Memory B cell (primary cell): ENCODE data around the gene ENTPD1.
"Not testable (repeated sequence)": the region's sequence is repeated elsewhere in the genome, so short reads cannot be mapped to it uniquely, and the experiment has no call there.

Experiments used
- ATAC-seq: fragments of 150-1000 bp; cut with Tn5 transposase; 2 replicates; pipeline ENCODE4 v1.10.0; 2021; ENCODE audit warnings: low read depth, mild to moderate bottlenecking, moderate library complexity
- DNase-seq, 2 donors: peaks; one replicate each; pipeline ENCODE4 v3.0.0; 2022; ENCODE audit warnings: low spot score in 2 of 2
- H3K27ac Mint-ChIP-seq: one replicate; pipeline ENCODE4 v1.8.0; 2022; ENCODE audit warnings: mild to moderate bottlenecking, moderate library complexity, mixed read lengths
- H3K27me3 Mint-ChIP-seq: one replicate; pipeline ENCODE4 v1.8.0; 2022; ENCODE audit warnings: mixed read lengths
- H3K36me3 Mint-ChIP-seq: one replicate; pipeline ENCODE4 v1.8.0; 2022; ENCODE audit warnings: mild to moderate bottlenecking, mixed read lengths
- H3K4me1 Mint-ChIP-seq: one replicate; pipeline ENCODE4 v1.8.0; 2022; ENCODE audit warnings: mixed read lengths
- H3K4me3 Mint-ChIP-seq: one replicate; pipeline ENCODE4 v1.8.0; 2022; ENCODE audit warnings: mild to moderate bottlenecking, moderate library complexity, mixed read lengths
- H3K9me3 Mint-ChIP-seq: one replicate; pipeline ENCODE4 v1.8.0; 2022; ENCODE audit warnings: mixed read lengths

Gene ENTPD1

GRCh38 chr10:95756041-95756761 is at the start of gene ENTPD1:
Gene ENTPD1, plus strand, starts transcription at chr10:95756163. Its CDS starts 77 bp downstream, at chr10:95756240.
- peaks cover 45% of the 10 kb centered on the region for H3K4me1 Mint-ChIP-seq
- H3K36me3 Mint-ChIP-seq = peaks cover 9% of the 10 kb centered on the region
- H3K9me3 Mint-ChIP-seq = no peaks in the 10 kb centered on the region
- ATAC-seq = peak; percentile 21
- no peak for DNase-seq
- peak within 1 kb of the TSS; percentile 92 for H3K4me3 Mint-ChIP-seq
- peak within 1 kb of the TSS; percentile 97 for H3K27ac Mint-ChIP-seq
- no peaks in the 10 kb centered on the region for H3K27me3 Mint-ChIP-seq

- Mint-ChIP-seq H3K36me3 (no peaks in the 10 kb centered on the region), H3K9me3 (no peaks in the 10 kb centered on the region), H3K27me3 (no peaks in the 10 kb centered on the region), H3K4me3 (no peak overlapping the region), H3K4me1 (peaks cover 6% of the 10 kb centered on the region), H3K27ac (no peak overlapping the region)
- ATAC-seq (no peak), DNase-seq (no peak)
These were observed 49.4 kb upstream of the ENTPD1 start for GRCh38 chr10:95706573-95706972.

GRCh38 chr10:95706990-95707389 is 49.0 kb upstream of the ENTPD1 start:
- Mint-ChIP-seq H3K4me3 (no peak overlapping the region), H3K9me3 (no peaks in the 10 kb centered on the region), H3K4me1 (peaks cover 6% of the 10 kb centered on the region), H3K36me3 (no peaks in the 10 kb centered on the region), H3K27me3 (no peaks in the 10 kb centered on the region), H3K27ac (no peak overlapping the region)
- ATAC-seq = no peak
- no peak for DNase-seq

- Mint-ChIP-seq H3K27ac (no peak overlapping the region), H3K36me3 (no peaks in the 10 kb centered on the region), H3K4me3 (no peak overlapping the region), H3K27me3 (no peaks in the 10 kb centered on the region), H3K4me1 (peaks cover 6% of the 10 kb centered on the region), H3K9me3 (no peaks in the 10 kb centered on the region)
- DNase-seq = no peak
- no peak for ATAC-seq
These were observed 44.5 kb upstream of the ENTPD1 start for GRCh38 chr10:95711492-95711891.

- ATAC-seq (no peak), DNase-seq (no peak)
- Mint-ChIP-seq H3K36me3 (peaks cover 2% of the 10 kb centered on the region), H3K27me3 (no peaks in the 10 kb centered on the region), H3K27ac (no peak overlapping the region), H3K4me1 (no peaks in the 10 kb centered on the region), H3K9me3 (no peaks in the 10 kb centered on the region), H3K4me3 (no peak overlapping the region)
These were observed 39.5 kb upstream of the ENTPD1 start for GRCh38 chr10:95716466-95716865.

- no peak for ATAC-seq
- Mint-ChIP-seq H3K9me3 (no peaks in the 10 kb centered on the region), H3K27ac (no peak overlapping the region), H3K4me1 (no peaks in the 10 kb centered on the region), H3K36me3 (peaks cover 2% of the 10 kb centered on the region), H3K4me3 (no peak overlapping the region), H3K27me3 (no peaks in the 10 kb centered on the region)
- DNase-seq = no peak
These were observed 39.1 kb upstream of the ENTPD1 start for GRCh38 chr10:95716866-95717265.

- H3K9me3 Mint-ChIP-seq, ATAC-seq, H3K4me3 Mint-ChIP-seq, H3K36me3 Mint-ChIP-seq, H3K27me3 Mint-ChIP-seq, DNase-seq, H3K4me1 Mint-ChIP-seq, H3K27ac Mint-ChIP-seq: not testable (repeated sequence)
These were observed 35.2 kb upstream of the ENTPD1 start for GRCh38 chr10:95720745-95721144.

GRCh38 chr10:95722496-95722895 is 33.5 kb upstream of the ENTPD1 start:
- not testable (repeated sequence) for H3K9me3 Mint-ChIP-seq, H3K27me3 Mint-ChIP-seq, H3K4me3 Mint-ChIP-seq, H3K27ac Mint-ChIP-seq, H3K4me1 Mint-ChIP-seq, H3K36me3 Mint-ChIP-seq, DNase-seq, ATAC-seq

- Mint-ChIP-seq H3K9me3 (peaks cover 5% of the 10 kb centered on the region), H3K27ac (no peak overlapping the region), H3K4me1 (peaks cover 14% of the 10 kb centered on the region), H3K36me3 (peaks cover 2% of the 10 kb centered on the region), H3K4me3 (no peak overlapping the region), H3K27me3 (no peaks in the 10 kb centered on the region)
- ATAC-seq (peak; percentile 44), DNase-seq (no peak)
These were observed 27.4 kb upstream of the ENTPD1 start for GRCh38 chr10:95728526-95728925.

GRCh38 chr10:95729323-95730055 is 26.5 kb upstream of the ENTPD1 start:
- Mint-ChIP-seq H3K4me1 (peaks cover 14% of the 10 kb centered on the region), H3K9me3 (peaks cover 4% of the 10 kb centered on the region), H3K36me3 (peaks cover 2% of the 10 kb centered on the region), H3K27ac (peak overlapping the region; percentile 24), H3K27me3 (no peaks in the 10 kb centered on the region), H3K4me3 (no peak overlapping the region)
- no peak for ATAC-seq
- DNase-seq = no peak

GRCh38 chr10:95730233-95730632 is 25.7 kb upstream of the ENTPD1 start:
- Mint-ChIP-seq H3K4me1 (peaks cover 14% of the 10 kb centered on the region), H3K27me3 (no peaks in the 10 kb centered on the region), H3K27ac (peak overlapping the region; percentile 24), H3K4me3 (peak overlapping the region; percentile 2), H3K36me3 (peaks cover 2% of the 10 kb centered on the region), H3K9me3 (no peaks in the 10 kb centered on the region)
- DNase-seq (no peak), ATAC-seq (peak; percentile 83)

GRCh38 chr10:95732907-95733306 is 23.1 kb upstream of the ENTPD1 start:
- not testable (repeated sequence) for H3K27ac Mint-ChIP-seq, H3K4me3 Mint-ChIP-seq, ATAC-seq, H3K36me3 Mint-ChIP-seq, DNase-seq, H3K9me3 Mint-ChIP-seq, H3K27me3 Mint-ChIP-seq
- H3K4me1 Mint-ChIP-seq = peaks cover 19% of the 10 kb centered on the region

- H3K36me3 Mint-ChIP-seq = no peaks in the 10 kb centered on the region
- H3K9me3 Mint-ChIP-seq = no peaks in the 10 kb centered on the region
- no peaks in the 10 kb centered on the region for H3K27me3 Mint-ChIP-seq
- DNase-seq = no peak
- no peak overlapping the region for H3K4me3 Mint-ChIP-seq
- H3K4me1 Mint-ChIP-seq = peaks cover 27% of the 10 kb centered on the region
- peak overlapping the region; percentile 33 for H3K27ac Mint-ChIP-seq
- no peak for ATAC-seq
These were observed 16.9 kb upstream of the ENTPD1 start for GRCh38 chr10:95739056-95739455.

- Mint-ChIP-seq H3K27me3 (no peaks in the 10 kb centered on the region), H3K4me1 (peaks cover 36% of the 10 kb centered on the region), H3K36me3 (peaks cover 6% of the 10 kb centered on the region), H3K9me3 (peaks cover 4% of the 10 kb centered on the region), H3K27ac (peak overlapping the region; percentile 96), H3K4me3 (peak overlapping the region; percentile 95)
- peak; percentile 29 to 48 for DNase-seq
- ATAC-seq = peak; percentile 88
These were observed 14.0 kb upstream of the ENTPD1 start for GRCh38 chr10:95741807-95742467.
